Effector CD8-positive, alpha-beta T cell (primary cell): ENCODE measurements around the gene ECPAS.
"Not testable (repeated sequence)": the region's sequence is repeated elsewhere in the genome, so short reads cannot be mapped to it uniquely, and the experiment has no call there.

Experiments
- DNase-seq: peaks from one replicate; lab custom pipeline; 2025; lab: John Stamatoyannopoulos, UW
- total RNA-seq, 4 experiments: gene quantifications; one replicate each; lab custom pipeline; 2026; lab: John Stamatoyannopoulos, UW

Gene ECPAS, protein sequence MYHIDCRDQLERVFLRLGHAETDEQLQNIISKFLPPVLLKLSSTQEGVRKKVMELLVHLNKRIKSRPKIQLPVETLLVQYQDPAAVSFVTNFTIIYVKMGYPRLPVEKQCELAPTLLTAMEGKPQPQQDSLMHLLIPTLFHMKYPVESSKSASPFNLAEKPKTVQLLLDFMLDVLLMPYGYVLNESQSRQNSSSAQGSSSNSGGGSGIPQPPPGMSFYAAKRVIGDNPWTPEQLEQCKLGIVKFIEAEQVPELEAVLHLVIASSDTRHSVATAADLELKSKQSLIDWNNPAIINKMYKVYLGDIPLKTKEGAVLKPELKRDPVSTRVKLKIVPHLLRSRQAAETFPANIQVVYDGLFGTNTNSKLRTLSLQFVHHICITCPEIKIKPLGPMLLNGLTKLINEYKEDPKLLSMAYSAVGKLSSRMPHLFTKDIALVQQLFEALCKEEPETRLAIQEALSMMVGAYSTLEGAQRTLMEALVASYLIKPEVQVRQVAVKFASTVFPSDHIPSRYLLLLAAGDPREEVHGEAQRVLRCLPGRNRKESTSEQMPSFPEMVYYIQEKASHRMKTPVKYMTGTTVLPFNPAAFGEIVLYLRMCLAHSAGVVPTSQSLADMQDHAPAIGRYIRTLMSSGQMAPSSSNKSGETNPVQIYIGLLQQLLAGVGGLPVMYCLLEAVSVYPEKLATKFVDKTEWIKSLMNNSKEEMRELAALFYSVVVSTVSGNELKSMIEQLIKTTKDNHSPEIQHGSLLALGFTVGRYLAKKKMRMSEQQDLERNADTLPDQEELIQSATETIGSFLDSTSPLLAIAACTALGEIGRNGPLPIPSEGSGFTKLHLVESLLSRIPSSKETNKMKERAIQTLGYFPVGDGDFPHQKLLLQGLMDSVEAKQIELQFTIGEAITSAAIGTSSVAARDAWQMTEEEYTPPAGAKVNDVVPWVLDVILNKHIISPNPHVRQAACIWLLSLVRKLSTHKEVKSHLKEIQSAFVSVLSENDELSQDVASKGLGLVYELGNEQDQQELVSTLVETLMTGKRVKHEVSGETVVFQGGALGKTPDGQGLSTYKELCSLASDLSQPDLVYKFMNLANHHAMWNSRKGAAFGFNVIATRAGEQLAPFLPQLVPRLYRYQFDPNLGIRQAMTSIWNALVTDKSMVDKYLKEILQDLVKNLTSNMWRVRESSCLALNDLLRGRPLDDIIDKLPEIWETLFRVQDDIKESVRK (N-terminal part only)
- 254 to 280 (median 267) reads per million in 4 experiments for total RNA-seq

DNA sequence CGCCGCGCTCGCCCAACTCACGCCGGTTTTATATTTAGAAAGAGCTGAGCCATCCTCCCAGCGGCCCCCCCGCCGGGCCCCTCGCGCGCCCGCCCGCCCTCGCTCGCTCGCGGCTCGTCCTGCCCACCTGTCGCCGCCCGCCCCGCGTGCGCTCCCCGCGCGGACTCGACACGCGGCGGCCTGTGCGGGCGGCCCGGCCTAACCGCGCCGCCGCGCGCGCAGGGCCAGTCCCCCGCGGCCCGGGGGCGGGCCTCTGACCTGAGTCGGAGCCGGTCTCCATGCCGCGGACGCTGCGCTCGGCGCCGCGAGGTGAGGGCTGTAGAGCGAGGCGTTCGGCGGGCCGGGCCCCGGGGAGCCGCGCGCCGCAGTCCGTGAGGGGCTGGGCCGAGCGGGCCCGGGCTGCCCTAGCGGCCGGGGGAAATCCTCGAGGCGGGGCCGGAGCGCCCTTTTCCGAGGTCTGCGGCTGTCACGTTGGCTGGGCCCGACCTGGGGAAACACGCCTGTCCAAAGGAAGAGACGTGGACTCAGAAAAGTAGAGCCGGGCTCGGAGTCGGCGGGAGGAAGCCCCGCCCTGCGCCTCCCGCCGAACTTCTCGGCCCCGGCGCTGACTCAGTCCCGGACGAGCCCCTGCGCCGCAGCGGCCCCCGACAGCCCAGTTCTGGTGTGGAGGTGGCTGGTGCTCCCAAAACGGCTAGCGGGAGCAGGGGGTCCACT is at the start of gene ECPAS:
Gene ECPAS, minus strand, starts transcription at position 526 of the 714 bp plus-strand sequence. CDS start 11,465 bp downstream, outside the sequence.
- DNase-seq = peak; percentile 26

DNA sequence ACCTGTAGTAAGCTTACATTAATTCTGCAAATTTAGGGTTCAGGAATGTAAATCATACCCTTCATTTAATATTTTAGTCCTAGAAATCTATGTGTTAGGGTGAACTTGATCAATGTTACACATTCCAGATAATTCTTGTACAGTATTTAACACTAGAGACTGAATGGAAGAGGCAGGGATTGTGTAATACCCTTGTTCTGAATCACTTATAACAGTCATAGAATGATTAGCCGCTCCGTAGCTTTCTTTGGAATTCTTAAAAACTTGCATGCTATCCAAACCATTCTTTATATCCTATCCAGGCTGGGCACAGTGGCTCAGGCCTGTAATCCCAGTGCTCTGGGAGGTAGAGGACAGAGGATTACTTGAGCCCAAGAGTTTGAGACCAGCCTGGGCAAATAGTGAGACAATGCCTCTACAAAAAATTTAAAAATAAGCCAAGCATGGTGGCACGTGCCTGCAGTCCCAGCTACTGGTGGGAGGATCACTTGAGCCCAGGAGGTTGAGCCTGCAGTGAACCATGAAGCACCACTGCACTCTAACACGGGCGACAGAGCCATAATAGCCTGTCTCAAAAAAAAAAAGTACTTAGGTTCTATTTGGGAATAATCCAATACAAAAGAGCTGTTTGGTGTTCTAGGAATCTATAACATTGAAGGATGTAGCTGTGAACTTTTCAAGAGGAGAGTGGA is 49.1 kb upstream of the ECPAS start:
- DNase-seq = no peak

DNA sequence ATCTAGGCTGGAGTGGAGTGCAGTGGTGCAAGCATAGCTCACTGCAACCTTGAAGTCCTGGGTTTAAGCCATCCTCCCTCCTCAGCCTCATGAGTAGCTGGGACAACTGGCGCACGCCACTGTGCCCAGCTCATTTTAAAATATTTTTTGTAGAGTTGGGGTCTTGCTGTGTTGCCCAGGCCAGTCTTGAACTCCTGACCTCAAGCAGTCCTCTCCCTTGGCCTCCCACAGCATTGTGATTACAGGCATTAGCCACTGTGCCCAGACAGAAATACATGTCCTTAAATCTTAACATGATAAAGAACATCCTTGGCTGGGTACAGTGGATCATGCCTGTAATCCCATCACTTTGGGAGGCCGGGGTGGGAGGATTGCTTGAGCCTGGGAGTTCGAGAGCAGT is 47.5 kb upstream of the ECPAS start:
- DNase-seq = no peak

DNA sequence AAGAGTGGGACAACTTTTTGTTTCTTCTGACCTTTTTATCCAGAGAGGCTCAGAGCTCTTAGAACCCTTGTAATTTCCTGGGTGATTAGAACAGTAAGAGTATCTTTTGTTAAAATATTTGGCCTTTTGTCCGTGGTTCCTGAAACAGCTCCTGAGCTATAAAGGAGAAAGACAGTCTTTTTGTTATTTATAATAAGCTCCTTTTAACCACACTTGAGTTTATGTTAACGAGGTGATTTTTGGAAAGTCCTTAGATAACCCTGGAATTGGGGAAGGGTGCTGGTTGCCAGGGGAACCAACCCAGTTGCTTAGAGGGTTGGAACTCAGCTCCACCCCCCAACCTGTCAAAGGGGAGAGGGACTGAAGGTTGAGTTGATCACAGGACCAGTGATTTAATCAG is 45.6 kb upstream of the ECPAS start:
- no peak for DNase-seq

- DNase-seq = no peak
These were observed 43.2 kb upstream of the ECPAS start for GRCh38 chr9:111527347-111527746.

- DNase-seq = peak; percentile 50
These were observed 41.1 kb upstream of the ECPAS start, which contains the start of gene ZNF483 for GRCh38 chr9:111525056-111525977. TSS of gene ZNF483 (plus strand) at chr9:111525179. CDS start at chr9:111527396, 2,217 bp downstream.

GRCh38 chr9:111524731-111525055 is 40.5 kb upstream of the ECPAS start:
- DNase-seq = no peak

GRCh38 chr9:111516061-111516465 is 31.9 kb upstream of the ECPAS start:
- no peak for DNase-seq

GRCh38 chr9:111514967-111515366 is 30.8 kb upstream of the ECPAS start:
- no peak for DNase-seq

DNA sequence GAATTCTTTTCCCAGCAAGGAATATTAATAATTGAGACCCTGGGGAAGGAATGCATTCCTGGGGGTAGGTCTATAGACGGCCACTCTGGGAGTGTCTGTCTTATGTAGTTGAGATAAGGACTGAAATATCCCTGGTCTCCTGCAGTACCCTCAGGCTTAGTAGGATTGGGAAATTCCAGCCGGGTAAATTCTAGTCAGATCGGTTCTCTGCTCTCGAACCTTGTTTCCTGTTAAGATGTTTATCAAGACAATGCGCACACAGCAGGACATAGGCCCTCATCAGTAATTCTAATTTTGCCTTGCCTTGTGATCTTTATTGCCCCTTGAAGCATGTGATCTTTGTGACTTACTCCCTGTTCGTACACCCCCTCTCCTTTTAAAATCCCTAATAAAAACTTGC is 27.4 kb upstream of the ECPAS start:
- not testable (repeated sequence) for DNase-seq

DNA sequence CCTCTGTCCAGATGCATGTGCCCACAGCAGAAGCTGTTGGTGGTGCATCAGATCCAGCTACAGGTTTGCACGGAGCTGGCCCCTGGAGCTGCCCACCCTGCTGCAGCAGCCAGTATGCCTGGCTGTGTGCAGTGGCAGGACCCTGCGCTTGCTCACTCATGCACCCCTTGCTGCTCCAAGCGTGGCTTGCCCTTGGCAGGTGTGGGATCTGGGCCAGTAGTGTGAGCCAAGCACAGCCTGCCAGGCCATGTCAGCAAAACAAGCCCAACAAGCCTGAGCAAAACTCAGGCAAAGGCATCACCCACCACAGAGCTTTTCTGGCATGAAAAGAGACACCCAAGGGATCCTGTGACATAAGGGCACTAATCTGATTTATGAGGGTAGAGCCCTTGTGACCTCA is 18.3 kb upstream of the ECPAS start:
- DNase-seq = no peak

- no peak for DNase-seq
These were observed 17.5 kb upstream of the ECPAS start for GRCh38 chr9:111501648-111502047.

- DNase-seq = no peak
These were observed 16.9 kb upstream of the ECPAS start for GRCh38 chr9:111501005-111501562.

DNA sequence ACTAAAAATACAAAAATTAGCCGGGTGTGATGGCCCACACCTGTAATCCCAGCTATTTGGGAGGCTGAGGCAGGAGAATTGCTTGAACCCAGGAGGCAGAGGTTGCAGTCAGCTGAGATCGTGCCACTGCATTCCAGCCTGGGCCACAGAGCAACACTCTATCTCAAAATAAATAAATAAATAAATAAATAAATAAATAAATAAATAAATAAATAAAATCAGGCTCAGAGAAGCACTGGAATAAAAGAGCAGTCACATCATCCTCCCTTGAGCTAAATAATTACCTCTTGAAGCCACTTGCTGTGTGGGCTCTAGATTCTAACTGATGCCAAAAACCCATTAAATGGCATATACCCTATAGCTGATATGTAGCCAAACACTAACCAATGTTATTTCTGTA is 13.0 kb upstream of the ECPAS start:
- not testable (repeated sequence) for DNase-seq

DNA sequence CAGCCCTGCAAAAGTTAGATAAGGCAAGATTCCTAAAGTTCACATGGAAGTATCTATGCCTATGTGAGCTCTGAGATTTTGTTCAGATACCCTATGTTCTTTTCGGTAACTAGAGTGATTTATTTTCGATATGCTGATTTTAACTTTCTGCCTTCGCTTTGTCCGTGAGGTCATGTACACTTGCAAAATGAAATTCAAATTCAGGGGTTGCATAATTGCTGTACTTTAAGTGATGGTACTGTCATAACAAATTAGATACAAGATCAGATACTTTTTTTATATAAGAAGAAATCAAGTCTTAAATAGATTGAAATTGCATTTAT is 350 bp upstream of the ECPAS start:
- DNase-seq = no peak

- DNase-seq = peak; percentile 22
These were observed 735 bp downstream of the ECPAS start for GRCh38 chr9:111483439-111483857.

- peak; percentile 16 for DNase-seq
These were observed 1.3 kb downstream of the ECPAS start for GRCh38 chr9:111482694-111483438.

DNA sequence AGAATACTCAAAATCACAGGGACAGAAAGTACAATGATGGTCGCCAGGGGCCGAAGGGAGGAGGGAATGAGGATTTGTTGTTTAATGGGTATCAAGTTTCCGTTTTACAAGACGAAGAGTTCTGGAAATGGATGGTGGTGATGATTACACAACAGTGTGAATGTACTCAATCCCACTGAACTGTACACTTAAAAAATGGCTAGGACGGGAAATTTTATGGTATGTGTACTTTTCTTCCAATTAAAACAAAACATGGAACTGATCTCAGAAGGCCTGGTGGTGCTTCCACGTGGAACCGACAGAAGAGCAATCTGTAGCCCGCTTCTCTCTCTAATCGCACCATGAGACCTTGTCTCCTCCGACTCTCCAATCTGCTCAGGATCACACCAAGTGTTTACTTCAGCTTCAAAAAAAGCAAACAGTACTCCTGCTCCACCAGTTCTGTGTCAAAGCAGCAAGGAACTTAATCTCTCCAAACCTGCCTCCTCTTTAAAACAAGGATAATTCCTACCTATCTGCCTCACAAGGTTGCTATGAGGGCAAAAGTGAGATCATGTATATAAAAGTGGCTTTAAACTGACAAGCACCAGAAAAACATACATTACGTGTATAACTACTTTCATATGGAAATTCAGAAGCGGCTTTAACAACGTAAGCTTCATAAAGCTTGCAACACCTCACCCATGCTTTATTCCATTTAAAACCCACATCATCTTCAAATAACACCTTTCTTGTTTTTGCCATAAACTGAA is 2.1 kb downstream of the ECPAS start:
- no peak for DNase-seq
